ENCODE results near the gene KLHL29.

KLHL29 gene

DNA sequence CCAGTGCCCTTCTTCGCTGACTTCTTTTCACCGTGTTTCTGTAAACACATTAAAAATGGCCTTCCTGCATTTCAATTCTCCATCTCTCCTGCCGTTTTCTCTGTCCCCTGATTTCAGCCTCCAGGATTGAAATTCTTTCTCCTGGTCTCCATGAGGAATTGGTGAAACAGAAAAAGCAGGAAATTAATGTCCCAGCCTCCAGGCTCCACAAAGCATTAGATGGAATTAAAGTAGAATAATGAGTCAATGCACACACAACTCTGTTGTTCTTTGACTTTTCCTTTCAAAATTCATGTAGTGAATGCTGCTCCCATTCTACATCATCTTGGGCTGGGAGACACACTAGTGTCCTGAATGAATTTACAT is 209.5 kb downstream of the KLHL29 start:
- H3K27me3 ChIP-seq (ENCODE audit: low read depth, low read length) = no peaks in the 10 kb centered on the region
- H3K4me3 ChIP-seq (ENCODE audit: low read depth in 1 of 2, low read length in 2 of 2) = no peak overlapping the region
- H3K9me3 ChIP-seq (ENCODE audit: control insufficient read depth in 1 of 2, low read length in 2 of 2) = no peaks in the 10 kb centered on the region
- peaks cover 9 to 45% of the 10 kb centered on the region in 2 donors for H3K4me1 ChIP-seq (ENCODE audit: control insufficient read depth in 1 of 2, insufficient read depth in 2 of 2, low read length in 2 of 2)
- H3K36me3 ChIP-seq (ENCODE audit: control insufficient read depth in 1 of 2, insufficient read depth in 2 of 2, low read length in 2 of 2) = no peaks in the 10 kb centered on the region
- peak overlapping the region; percentile 69 for H3K27ac ChIP-seq (ENCODE audit: low read length)

DNA sequence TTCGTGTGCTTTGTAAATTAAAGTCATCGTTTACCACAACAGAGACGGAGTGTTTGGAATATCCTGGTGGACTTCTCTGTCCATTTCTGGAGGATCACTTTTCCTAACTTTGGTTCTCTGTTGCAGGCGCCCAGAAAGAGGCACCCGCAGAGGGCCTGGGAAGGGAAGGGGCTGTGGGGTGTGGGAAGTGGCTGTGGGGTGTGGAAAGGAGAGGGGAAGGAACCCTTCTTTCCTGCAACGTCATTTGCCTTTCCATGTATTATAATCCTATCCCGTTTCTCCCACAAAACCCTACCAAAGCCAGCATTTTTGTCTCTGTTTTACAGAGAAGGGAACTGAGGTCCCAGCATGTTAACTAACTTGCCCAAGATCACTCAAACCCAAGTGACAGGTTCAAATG is 210.0 kb downstream of the KLHL29 start:
- H3K27me3 ChIP-seq (ENCODE audit: low read depth, low read length) = no peaks in the 10 kb centered on the region
- no peaks in the 10 kb centered on the region for H3K9me3 ChIP-seq (ENCODE audit: control insufficient read depth in 1 of 2, low read length in 2 of 2)
- H3K27ac ChIP-seq (ENCODE audit: low read length) = peak overlapping the region; percentile 69
- peaks cover 4 to 41% of the 10 kb centered on the region in 2 donors for H3K4me1 ChIP-seq (ENCODE audit: control insufficient read depth in 1 of 2, insufficient read depth in 2 of 2, low read length in 2 of 2)
- no peaks in the 10 kb centered on the region for H3K36me3 ChIP-seq (ENCODE audit: control insufficient read depth in 1 of 2, insufficient read depth in 2 of 2, low read length in 2 of 2)
- H3K4me3 ChIP-seq (ENCODE audit: low read depth in 1 of 2, low read length in 2 of 2) = no peak overlapping the region

DNA sequence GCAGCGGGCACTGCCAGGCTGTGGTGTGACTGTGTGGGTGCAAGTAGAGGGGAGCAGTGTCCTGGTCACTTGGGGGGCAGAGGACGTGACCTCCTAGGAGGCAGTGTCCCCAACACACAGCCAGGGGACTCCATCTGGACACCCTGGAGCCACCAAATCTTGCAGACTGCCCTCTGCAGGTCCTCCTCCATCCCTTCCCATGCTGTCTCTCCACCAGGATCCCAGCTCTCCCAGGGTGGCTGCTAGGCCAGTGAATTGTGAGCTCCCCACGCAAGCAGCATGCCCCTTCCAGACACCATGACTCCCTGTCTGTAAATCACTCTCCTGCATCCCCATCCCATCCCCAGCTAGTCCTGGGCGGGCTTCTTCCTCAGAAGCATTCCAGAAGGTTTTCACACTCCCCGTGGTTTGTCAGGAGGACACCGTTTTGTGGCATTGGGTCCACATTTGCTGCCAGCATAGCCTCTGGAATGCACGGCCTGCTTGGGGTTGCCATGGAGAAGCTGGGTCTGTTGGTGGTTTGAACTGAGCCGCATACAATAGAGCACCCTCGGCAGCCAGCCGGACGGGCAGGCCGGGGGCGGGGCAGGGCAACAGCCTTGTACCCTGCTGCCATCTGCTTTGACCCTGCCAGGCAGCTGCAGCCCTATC is 210.7 kb downstream of the KLHL29 start:
- Histone ChIP-seq H3K27me3 (ENCODE audit: low read depth, low read length) (no peaks in the 10 kb centered on the region), H3K27ac (ENCODE audit: low read length) (peak overlapping the region; percentile 69), H3K4me1 (ENCODE audit: control insufficient read depth in 1 of 2, insufficient read depth in 2 of 2, low read length in 2 of 2) (peaks cover 3 to 35% of the 10 kb centered on the region in 2 donors), H3K9me3 (ENCODE audit: control insufficient read depth in 1 of 2, low read length in 2 of 2) (no peaks in the 10 kb centered on the region), H3K36me3 (ENCODE audit: control insufficient read depth in 1 of 2, insufficient read depth in 2 of 2, low read length in 2 of 2) (no peaks in the 10 kb centered on the region), H3K4me3 (ENCODE audit: low read depth in 1 of 2, low read length in 2 of 2) (peak overlapping the region in 1 of 2 donors; percentile 12)

DNA sequence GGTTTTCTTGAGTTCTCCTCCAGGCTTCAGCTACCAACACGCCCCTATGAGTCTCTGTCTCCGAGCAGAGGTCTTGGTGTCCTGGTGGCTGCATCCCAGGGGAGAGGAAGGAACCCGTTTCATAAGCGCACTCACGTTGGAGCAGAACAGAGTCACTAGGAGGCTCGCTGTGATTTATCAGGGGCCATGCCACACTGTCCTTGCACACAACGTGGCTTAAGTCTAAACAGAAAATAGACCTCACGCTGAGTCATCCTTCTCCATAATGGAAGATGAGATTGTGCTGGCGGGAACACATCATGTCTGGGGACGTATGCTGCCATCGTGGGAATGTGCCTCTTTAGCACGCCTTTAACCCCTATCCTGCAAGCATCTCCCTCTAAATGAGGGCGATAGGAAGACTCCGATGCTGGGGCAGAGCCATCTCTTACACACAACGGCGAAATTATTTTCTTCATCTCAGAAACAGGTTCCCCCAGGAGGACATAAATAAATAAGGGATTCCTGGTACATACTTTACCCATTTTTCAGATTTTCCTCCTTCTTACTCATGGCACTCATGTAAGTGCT is 211.4 kb downstream of the KLHL29 start:
- Histone ChIP-seq H3K9me3 (ENCODE audit: control insufficient read depth in 1 of 2, low read length in 2 of 2) (no peaks in the 10 kb centered on the region), H3K4me3 (ENCODE audit: low read depth in 1 of 2, low read length in 2 of 2) (peak overlapping the region in 1 of 2 donors; percentile 13), H3K4me1 (ENCODE audit: control insufficient read depth in 1 of 2, insufficient read depth in 2 of 2, low read length in 2 of 2) (peaks cover 3 to 35% of the 10 kb centered on the region in 2 donors), H3K27me3 (ENCODE audit: low read depth, low read length) (no peaks in the 10 kb centered on the region), H3K36me3 (ENCODE audit: control insufficient read depth in 1 of 2, insufficient read depth in 2 of 2, low read length in 2 of 2) (no peaks in the 10 kb centered on the region), H3K27ac (ENCODE audit: low read length) (peak overlapping the region; percentile 86)

DNA sequence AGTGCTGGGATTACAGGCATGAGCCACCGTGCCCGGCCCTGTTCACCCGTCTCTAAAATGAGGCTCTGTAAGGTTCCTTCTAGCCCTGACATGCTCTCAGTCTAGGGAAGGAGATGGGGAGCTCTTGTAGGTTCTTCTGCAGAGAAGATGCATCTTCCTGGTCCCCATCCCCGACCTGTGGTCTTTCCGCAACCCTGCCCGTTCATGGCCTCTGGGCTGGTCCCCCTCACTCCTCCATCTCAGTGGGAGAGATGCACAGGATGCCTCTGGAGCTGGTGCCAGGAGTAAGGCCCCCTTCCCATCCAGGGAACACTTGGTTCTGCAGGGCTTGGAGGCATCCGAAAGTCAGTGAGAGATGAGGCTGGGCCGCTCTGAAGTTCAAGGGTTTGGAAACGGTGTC is 212.7 kb downstream of the KLHL29 start:
- H3K9me3 ChIP-seq (ENCODE audit: control insufficient read depth in 1 of 2, low read length in 2 of 2) = no peaks in the 10 kb centered on the region
- H3K36me3 ChIP-seq (ENCODE audit: control insufficient read depth in 1 of 2, insufficient read depth in 2 of 2, low read length in 2 of 2) = no peaks in the 10 kb centered on the region
- H3K4me3 ChIP-seq (ENCODE audit: low read depth in 1 of 2, low read length in 2 of 2) = no peak overlapping the region
- no peaks in the 10 kb centered on the region for H3K27me3 ChIP-seq (ENCODE audit: low read depth, low read length)
- H3K27ac ChIP-seq (ENCODE audit: low read length) = no peak overlapping the region
- H3K4me1 ChIP-seq (ENCODE audit: control insufficient read depth in 1 of 2, insufficient read depth in 2 of 2, low read length in 2 of 2) = peaks cover 8 to 35% of the 10 kb centered on the region in 2 donors

DNA sequence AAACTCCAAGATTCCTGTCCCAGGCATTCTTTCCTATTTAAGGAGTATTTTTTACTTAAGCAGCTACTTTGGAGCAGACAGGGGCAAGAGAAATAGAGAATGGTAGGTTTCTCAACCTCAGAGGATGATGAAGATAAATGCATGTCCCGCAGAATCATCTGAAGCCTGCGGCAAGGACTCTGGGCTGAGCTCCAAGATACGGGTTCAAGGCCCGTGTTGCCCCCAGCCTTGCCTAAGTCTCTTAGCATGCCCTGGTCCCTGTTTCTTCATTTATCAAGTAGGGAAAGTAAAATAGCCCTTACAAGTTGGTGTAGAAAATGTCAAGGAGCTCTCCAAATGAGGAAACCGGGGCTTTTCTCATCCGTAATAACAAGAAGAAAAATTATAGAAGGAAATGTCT is 214.0 kb downstream of the KLHL29 start:
- Histone ChIP-seq H3K4me1 (ENCODE audit: control insufficient read depth in 1 of 2, insufficient read depth in 2 of 2, low read length in 2 of 2) (peaks cover 8 to 32% of the 10 kb centered on the region in 2 donors), H3K9me3 (ENCODE audit: control insufficient read depth in 1 of 2, low read length in 2 of 2) (no peaks in the 10 kb centered on the region), H3K27me3 (ENCODE audit: low read depth, low read length) (no peaks in the 10 kb centered on the region), H3K4me3 (ENCODE audit: low read depth in 1 of 2, low read length in 2 of 2) (no peak overlapping the region), H3K36me3 (ENCODE audit: control insufficient read depth in 1 of 2, insufficient read depth in 2 of 2, low read length in 2 of 2) (no peaks in the 10 kb centered on the region), H3K27ac (ENCODE audit: low read length) (no peak overlapping the region)

DNA sequence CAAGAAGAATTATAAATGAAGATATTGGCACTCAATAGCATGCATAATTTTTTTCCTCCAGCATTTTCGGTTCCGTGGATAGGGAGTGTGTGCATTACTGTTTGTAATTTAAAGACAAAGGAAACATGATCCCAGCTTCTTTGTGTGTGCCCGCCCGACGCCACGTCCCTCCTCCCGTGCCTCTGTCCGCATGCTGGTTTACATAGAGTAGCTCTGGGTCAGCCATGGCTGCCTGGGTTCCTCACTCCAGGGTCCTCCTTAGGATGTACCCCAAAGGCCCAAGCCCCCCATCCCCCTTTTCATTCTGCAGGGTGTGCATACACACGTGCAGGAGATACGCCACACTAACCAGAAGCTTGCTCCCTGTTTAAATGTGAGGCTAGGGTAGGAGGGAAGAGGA is 214.7 kb downstream of the KLHL29 start:
- H3K27ac ChIP-seq (ENCODE audit: low read length) = no peak overlapping the region
- no peaks in the 10 kb centered on the region for H3K36me3 ChIP-seq (ENCODE audit: control insufficient read depth in 1 of 2, insufficient read depth in 2 of 2, low read length in 2 of 2)
- H3K9me3 ChIP-seq (ENCODE audit: control insufficient read depth in 1 of 2, low read length in 2 of 2) = no peaks in the 10 kb centered on the region
- H3K4me1 ChIP-seq (ENCODE audit: control insufficient read depth in 1 of 2, insufficient read depth in 2 of 2, low read length in 2 of 2) = peaks cover 8 to 26% of the 10 kb centered on the region in 2 donors
- no peaks in the 10 kb centered on the region for H3K27me3 ChIP-seq (ENCODE audit: low read depth, low read length)
- H3K4me3 ChIP-seq (ENCODE audit: low read depth in 1 of 2, low read length in 2 of 2) = no peak overlapping the region

DNA sequence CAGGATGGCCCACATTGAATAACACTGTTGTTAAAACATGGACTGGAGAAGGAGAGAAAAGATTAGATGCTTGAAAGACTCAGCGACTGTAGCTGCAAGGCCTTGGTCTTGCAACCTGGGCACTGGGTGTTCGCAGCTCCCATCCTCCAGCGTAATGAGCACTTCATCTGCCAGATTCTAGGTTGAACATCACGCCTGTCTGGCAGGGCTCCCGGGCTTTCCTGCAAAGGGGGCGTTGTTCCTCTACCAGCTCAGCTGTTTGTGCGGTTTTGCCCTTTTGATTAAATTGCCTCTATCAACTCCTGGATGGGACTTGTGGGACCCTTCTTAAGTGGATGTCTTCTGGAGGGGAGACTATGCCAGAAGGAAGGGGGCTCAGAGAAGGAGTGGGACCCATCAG is 215.4 kb downstream of the KLHL29 start:
- H3K4me1 ChIP-seq (ENCODE audit: control insufficient read depth in 1 of 2, insufficient read depth in 2 of 2, low read length in 2 of 2) = peaks cover 8 to 21% of the 10 kb centered on the region in 2 donors
- no peaks in the 10 kb centered on the region for H3K27me3 ChIP-seq (ENCODE audit: low read depth, low read length)
- peak overlapping the region; percentile 71 for H3K27ac ChIP-seq (ENCODE audit: low read length)
- no peak overlapping the region for H3K4me3 ChIP-seq (ENCODE audit: low read depth in 1 of 2, low read length in 2 of 2)
- no peaks in the 10 kb centered on the region for H3K36me3 ChIP-seq (ENCODE audit: control insufficient read depth in 1 of 2, insufficient read depth in 2 of 2, low read length in 2 of 2)
- H3K9me3 ChIP-seq (ENCODE audit: control insufficient read depth in 1 of 2, low read length in 2 of 2) = no peaks in the 10 kb centered on the region

DNA sequence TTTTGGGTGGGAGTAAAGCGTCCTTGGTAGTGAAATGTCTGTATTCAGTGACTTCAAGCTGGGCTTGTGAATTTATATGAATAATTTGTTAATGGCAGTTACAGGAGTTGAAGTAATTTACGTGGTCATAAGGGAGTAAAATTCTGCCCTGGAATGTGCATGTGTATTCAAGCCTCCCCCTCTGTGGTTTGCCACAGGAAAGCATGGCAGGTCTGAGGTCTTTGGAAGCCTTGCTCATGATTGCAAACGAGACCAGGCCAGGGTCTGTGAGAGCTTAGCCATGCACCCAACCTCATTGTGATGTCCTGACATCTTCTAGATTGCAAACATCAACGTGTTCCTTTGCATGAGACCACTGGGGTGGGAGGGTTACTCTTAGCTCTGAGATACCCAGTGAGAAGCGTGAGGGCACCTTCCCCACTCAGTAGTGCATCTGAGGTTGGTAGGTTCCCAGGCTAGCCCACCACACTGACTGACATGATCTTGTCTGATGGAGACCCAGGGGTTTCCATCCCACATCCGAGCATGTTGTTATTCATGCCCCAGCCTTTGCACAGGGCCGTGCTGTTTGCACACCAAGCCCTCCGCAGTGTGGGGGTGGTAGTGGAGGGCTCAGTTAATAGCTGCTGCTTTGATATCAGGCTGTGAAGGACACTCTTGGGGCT is 216.5 kb downstream of the KLHL29 start:
- H3K4me3 ChIP-seq (ENCODE audit: low read depth in 1 of 2, low read length in 2 of 2) = no peak overlapping the region
- no peaks in the 10 kb centered on the region for H3K36me3 ChIP-seq (ENCODE audit: control insufficient read depth in 1 of 2, insufficient read depth in 2 of 2, low read length in 2 of 2)
- H3K27ac ChIP-seq (ENCODE audit: low read length) = peak overlapping the region; percentile 71
- H3K9me3 ChIP-seq (ENCODE audit: control insufficient read depth in 1 of 2, low read length in 2 of 2) = no peaks in the 10 kb centered on the region
- peaks cover 8 to 10% of the 10 kb centered on the region in 2 donors for H3K4me1 ChIP-seq (ENCODE audit: control insufficient read depth in 1 of 2, insufficient read depth in 2 of 2, low read length in 2 of 2)
- H3K27me3 ChIP-seq (ENCODE audit: low read depth, low read length) = no peaks in the 10 kb centered on the region

DNA sequence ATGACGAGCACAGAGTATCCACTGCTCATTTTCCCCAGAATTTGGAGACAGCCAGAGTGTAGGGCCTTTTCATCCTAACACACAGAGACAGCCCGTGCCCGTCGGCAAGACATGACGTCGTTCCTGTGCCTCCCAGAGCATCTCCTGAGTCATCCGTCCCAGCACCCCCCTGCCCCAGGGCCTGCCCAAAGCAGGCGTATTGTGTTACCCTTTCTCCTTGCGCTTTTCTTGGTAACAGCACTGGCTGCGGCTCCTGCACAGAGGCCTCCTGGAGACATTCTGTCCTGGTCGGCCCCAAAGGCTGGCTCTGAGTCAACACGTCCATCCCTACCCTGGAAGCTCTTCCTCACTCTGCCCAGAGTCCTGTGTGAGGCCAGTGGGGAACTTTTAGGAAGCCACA is 217.1 kb downstream of the KLHL29 start:
- Histone ChIP-seq H3K27me3 (ENCODE audit: low read depth, low read length) (no peaks in the 10 kb centered on the region), H3K4me1 (ENCODE audit: control insufficient read depth in 1 of 2, insufficient read depth in 2 of 2, low read length in 2 of 2) (peaks cover 7 to 8% of the 10 kb centered on the region in 2 donors), H3K27ac (ENCODE audit: low read length) (peak overlapping the region; percentile 71), H3K36me3 (ENCODE audit: control insufficient read depth in 1 of 2, insufficient read depth in 2 of 2, low read length in 2 of 2) (no peaks in the 10 kb centered on the region), H3K4me3 (ENCODE audit: low read depth in 1 of 2, low read length in 2 of 2) (no peak overlapping the region), H3K9me3 (ENCODE audit: control insufficient read depth in 1 of 2, low read length in 2 of 2) (no peaks in the 10 kb centered on the region)

DNA sequence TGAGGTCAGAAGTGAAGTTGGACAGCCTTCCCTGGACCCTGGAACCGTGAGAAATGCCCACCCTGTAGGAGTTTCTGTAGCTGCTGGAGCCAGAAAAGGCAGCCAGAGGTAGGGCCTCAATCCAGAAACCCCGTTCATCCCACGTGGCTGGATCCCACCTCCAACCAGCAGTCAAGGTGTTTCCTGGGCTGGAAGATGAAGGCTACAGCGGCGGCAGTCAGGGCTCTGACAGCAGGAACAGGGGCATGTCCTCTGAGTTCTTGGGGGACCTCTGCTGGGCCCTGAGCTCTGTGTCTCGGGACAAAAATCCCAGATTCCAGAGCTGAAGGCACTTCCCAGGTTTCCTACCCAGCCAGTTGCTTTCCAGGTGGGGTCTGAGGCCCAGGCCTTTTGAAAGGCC is 218.2 kb downstream of the KLHL29 start:
- Histone ChIP-seq H3K27ac (ENCODE audit: low read length) (peak overlapping the region; percentile 71), H3K4me1 (ENCODE audit: control insufficient read depth in 1 of 2, insufficient read depth in 2 of 2, low read length in 2 of 2) (peaks cover 7 to 8% of the 10 kb centered on the region in 2 donors)

More for the DNA sequence above, 218.2 kb downstream of the KLHL29 start:
- Histone ChIP-seq H3K27me3 (ENCODE audit: low read depth, low read length) (no peaks in the 10 kb centered on the region), H3K9me3 (ENCODE audit: control insufficient read depth in 1 of 2, low read length in 2 of 2) (no peaks in the 10 kb centered on the region), H3K36me3 (ENCODE audit: control insufficient read depth in 1 of 2, insufficient read depth in 2 of 2, low read length in 2 of 2) (no peaks in the 10 kb centered on the region), H3K4me3 (ENCODE audit: low read depth in 1 of 2, low read length in 2 of 2) (no peak overlapping the region)
